ENCODE measurements around the gene ZNF385C.

Gene ZNF385C

GRCh38 chr17:42052346-42052877 lies 45.9 kb downstream of the ZNF385C start:
- no peak overlapping the region for H3K27ac ChIP-seq
- no peak for DNase-seq (ENCODE audit: low read depth, low spot score)

- DNase-seq (ENCODE audit: low read depth, low spot score) = no peak
- H3K27ac ChIP-seq = no peak overlapping the region
Measured at GRCh38 chr17:42051645-42052044, 46.6 kb downstream of the ZNF385C start.

DNA sequence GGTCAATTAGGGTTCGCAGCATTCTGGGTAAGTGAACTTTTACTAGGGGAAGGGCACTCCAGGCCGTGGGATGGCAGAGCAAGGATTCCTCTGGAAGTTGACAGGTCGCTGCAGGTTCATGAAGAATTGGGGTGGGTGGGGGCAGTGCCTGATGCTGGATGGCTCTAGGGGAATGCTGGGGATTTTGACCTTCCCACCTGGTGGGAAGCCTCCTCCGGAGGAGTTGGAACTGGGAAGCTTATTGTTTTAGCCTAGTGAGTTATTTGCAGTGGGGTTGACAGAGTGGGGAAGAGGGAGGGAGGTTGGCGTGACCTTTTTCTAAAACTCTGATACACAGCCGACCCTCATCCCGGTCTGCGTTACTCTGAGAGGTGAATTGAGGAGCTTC lies 47.3 kb downstream of the ZNF385C start:
- DNase-seq (ENCODE audit: low read depth, low spot score) = no peak
- no peak overlapping the region for H3K27ac ChIP-seq

GRCh38 chr17:42050393-42051012 lies 47.8 kb downstream of the ZNF385C start, which contains the start of gene C17orf113:
TSS of gene C17orf113 (minus strand) at chr17:42050601. CDS start at chr17:42043376, 7,225 bp downstream.
- no peak within 1 kb of the TSS for H3K27ac ChIP-seq
- no peak for DNase-seq (ENCODE audit: low read depth, low spot score)

DNA sequence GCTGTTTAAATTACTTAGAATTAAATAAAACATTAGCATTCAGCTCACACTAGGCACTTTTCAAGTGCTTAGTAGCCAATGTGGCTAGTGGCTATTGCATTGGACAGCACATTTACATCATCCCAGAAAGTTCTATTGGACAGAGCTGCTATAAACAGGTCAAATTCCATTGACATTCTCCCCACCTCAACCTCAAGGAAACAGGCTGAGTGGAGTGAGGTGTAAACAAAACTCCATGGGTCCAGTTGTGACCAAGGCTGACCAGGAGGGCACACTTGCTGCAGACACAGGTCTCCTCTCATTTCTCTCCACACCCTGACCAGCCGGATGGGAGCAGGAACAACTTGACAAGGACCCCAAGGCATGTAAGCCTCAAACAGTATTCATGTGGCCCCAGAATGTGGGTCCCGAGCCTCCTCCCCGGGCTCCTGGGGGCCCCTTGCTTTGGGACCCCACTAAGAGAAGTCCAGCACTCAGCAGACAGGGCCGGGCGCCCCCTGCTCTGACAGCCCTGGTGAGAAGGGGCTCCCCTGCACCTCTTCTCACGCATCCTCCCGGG lies 48.4 kb downstream of the ZNF385C start:
- H3K27ac ChIP-seq = no peak overlapping the region
- DNase-seq (ENCODE audit: low read depth, low spot score) = no peak

GRCh38 chr17:42047343-42047742 lies 50.9 kb downstream of the ZNF385C start:
- no peak for DNase-seq (ENCODE audit: low read depth, low spot score)

GRCh38 chr17:42045719-42046118 lies 52.6 kb downstream of the ZNF385C start:
- no peak for DNase-seq (ENCODE audit: low read depth, low spot score)
- no peak overlapping the region for H3K27ac ChIP-seq

More at GRCh38 chr17:42047343-42047742, 50.9 kb downstream of the ZNF385C start:
- H3K27ac ChIP-seq = no peak overlapping the region

DNA sequence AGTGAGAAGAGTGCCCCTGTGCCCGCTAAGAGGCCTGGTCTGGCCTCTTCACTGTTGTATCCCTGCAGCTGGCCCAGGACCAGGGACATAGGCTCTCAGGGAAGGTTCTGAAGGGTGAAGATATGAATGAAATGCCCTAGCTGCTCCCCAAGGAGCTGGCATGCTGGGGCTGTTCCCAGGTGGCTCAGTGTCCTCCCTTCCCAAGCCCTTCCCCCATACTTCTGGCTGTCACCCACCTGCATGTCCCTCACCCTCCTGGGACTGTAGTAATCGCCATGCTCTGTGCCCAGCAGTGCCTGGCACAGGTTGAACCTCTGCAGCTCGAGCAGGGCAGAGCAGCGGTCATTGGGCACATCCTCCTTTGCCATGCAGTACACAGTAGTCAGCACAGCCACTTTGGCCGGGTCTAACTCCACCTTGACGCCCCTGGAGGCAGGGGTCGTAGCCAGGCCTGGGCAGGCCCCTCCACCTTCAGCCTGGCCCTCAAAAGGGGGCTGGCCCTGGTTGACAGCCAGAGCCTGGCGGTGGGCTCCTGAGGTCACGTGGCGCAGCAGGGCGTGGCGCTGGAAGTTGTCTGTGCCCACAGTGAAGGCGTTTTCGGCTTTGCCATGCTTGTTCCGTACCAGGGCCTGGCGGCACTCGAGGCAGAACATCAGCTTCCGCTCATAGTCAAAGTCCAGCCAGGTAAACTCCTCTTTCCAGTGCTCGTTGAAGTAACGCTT lies 55.5 kb downstream of the ZNF385C start:
- DNase-seq (ENCODE audit: low read depth, low spot score) = no peak
- no peak overlapping the region for H3K27ac ChIP-seq

- no peak overlapping the region for H3K27ac ChIP-seq
- no peak for DNase-seq (ENCODE audit: low read depth, low spot score)
Measured at GRCh38 chr17:42041619-42042018, 56.7 kb downstream of the ZNF385C start.

GRCh38 chr17:42040818-42041217 lies 57.5 kb downstream of the ZNF385C start:
- H3K27ac ChIP-seq = no peak overlapping the region
- no peak for DNase-seq (ENCODE audit: low read depth, low spot score)

GRCh38 chr17:42039794-42040763 lies 58.2 kb downstream of the ZNF385C start:
- DNase-seq (ENCODE audit: low read depth, low spot score) = no peak
- no peak overlapping the region for H3K27ac ChIP-seq

- no peak for DNase-seq (ENCODE audit: low read depth, low spot score)
- no peak overlapping the region for H3K27ac ChIP-seq
Measured at GRCh38 chr17:42038221-42038973, 59.9 kb downstream of the ZNF385C start.

GRCh38 chr17:42034059-42034458 lies 64.2 kb downstream of the ZNF385C start:
- no peak overlapping the region for H3K27ac ChIP-seq
- no peak for DNase-seq (ENCODE audit: low read depth, low spot score)

DNA sequence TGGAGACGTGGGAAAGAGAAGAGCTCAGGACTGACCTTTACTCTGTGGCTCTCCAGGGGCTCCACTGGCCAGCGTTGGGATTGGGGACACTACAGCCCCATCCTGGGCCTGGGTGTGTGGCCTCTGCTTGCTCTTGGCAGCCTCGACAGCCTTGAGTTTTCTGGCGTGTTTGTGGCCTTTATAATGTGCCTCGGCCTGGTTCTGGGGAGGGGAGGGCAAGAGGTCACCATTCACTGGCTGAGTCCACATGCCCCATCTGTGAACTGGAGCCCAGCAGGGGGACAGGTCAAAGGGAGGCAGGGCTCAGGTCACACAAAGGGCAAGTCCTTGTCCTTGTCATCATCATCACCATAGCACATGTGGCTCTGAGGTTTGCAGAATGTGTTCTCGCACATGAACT lies 66.7 kb downstream of the ZNF385C start:
- H3K27ac ChIP-seq = no peak overlapping the region
- DNase-seq (ENCODE audit: low read depth, low spot score) = no peak

DNA sequence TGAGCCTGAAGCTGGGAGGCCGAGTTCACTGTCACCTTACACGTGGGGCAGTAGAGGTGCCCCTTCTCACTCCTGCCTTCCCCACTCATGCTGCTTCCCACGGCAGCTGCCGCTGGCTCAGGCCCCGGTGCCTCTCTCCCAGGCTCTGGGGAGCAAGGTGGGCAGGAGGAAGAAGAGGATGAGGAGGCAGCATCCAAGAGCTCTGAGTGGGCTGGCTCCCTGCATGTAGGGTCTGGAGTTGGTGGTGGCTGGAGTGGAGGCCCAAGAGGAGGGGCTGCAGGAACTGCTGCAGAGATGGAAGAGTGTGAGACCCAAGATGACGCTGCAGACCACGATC lies 69.5 kb downstream of the ZNF385C start:
- no peak for DNase-seq (ENCODE audit: low read depth, low spot score)
- no peak overlapping the region for H3K27ac ChIP-seq

- no peak for DNase-seq (ENCODE audit: low read depth, low spot score)
- H3K27ac ChIP-seq = no peak overlapping the region
Measured at GRCh38 chr17:42027961-42028790, 70.1 kb downstream of the ZNF385C start.

DNA sequence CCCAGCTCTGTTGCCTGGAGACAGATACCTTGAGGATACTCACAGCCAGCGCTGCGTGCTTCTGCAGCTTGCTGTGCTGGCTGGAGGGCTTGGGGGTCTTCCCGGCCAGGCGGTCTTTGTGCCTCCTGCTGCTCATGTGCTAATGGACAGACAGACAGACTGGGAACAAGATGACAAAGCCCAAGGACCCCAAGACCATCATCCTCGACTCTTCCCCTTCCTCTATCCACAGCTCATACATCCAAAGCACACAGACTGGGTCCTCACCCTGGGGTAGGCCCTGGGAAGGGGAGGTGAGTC lies 70.7 kb downstream of the ZNF385C start:
- no peak for DNase-seq (ENCODE audit: low read depth, low spot score)
- no peak overlapping the region for H3K27ac ChIP-seq

DNA sequence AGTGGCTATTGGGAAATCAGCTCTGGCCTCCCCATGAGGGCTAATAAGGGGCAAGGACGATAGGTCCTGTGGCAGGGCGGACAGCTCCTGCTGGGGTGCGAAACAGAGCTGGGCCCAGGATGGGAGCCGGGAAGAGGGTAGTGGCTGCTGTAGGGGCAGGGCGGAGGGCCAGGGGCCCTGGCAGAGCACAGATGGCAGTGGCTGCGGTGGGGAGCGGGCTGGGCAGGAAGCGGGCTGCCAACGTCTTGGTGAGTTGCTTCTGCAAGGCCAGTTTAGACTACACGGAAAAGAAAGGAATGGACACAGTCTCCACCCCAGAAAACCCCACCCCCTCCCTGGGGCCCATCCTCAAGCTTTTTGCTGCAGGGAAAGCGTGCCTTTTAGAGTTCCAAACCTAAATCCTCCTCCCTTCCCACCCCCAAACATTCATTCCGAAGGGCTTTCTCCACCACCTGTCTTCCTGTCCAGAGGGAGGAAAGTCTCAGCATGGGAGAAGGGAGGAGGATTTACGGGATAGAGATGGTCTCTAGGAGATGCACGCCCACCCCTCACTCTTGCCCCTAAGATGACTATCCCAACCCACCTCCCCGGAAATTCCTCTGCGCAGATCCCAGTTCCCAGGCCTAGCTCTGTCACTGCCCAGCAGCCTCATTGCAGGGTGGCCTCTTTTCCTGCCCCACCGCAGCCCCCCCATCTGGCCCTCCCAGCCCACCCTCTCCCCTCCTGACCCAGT lies 71.2 kb downstream of the ZNF385C start:
- no peak for DNase-seq (ENCODE audit: low read depth, low spot score)
- H3K27ac ChIP-seq = no peak overlapping the region

All from epithelial cell of prostate (primary cell).